Liver (tissue), 3 donors: ENCODE data around the gene MVP.

ENCODE experiments used
- CTCF ChIP-seq: fragments of 150-350 bp; IDR thresholded peaks from 2 replicates; pipeline ENCODE4 v1.5.1; 2017; ENCODE audit warnings: improper control_type of control experiment, low read depth, low read length; ENCODE audit not compliant: missing input control
- EGR1 ChIP-seq, 2 donors: IDR thresholded peaks; 2 replicates each; pipeline ENCODE4 v1.6.1; 2016 to 2018; ENCODE audit warnings: antibody characterized with exemption in 2 of 2, low read depth in 2 of 2
- FOXA1 ChIP-seq: IDR thresholded peaks from 2 replicates; pipeline ENCODE4 v1.6.1; 2016; ENCODE audit warnings: antibody characterized with exemption
- JUND ChIP-seq, 2 donors: IDR thresholded peaks; 2 replicates each; pipeline ENCODE4 v1.6.1; 2016; ENCODE audit warnings: antibody characterized with exemption in 2 of 2
- MAX ChIP-seq: IDR thresholded peaks from 2 replicates; pipeline ENCODE4 v1.6.1; 2016; ENCODE audit warnings: antibody characterized with exemption
- RAD21 ChIP-seq, 2 donors: IDR thresholded peaks; 2 replicates each; pipeline ENCODE4 v1.6.1; 2016; ENCODE audit warnings: antibody characterized with exemption in 2 of 2, mild to moderate bottlenecking in 2 of 2
- REST ChIP-seq: IDR thresholded peaks from 2 replicates; pipeline ENCODE4 v1.6.1; 2016; ENCODE audit warnings: antibody characterized with exemption, mild to moderate bottlenecking
- RXRA ChIP-seq, 2 donors: IDR thresholded peaks; 2 replicates each; pipeline ENCODE4 v1.6.1; 2017 to 2018; ENCODE audit warnings: antibody characterized with exemption in 2 of 2, mild to moderate bottlenecking in 1 of 2
- TAF1 ChIP-seq: conservative IDR thresholded peaks from 2 replicates; pipeline ENCODE4 v1.6.1; 2016; ENCODE audit warnings: antibody characterized with exemption, mild to moderate bottlenecking
- YY1 ChIP-seq: IDR thresholded peaks from 2 replicates; pipeline ENCODE4 v1.6.1; 2016; ENCODE audit warnings: antibody characterized with exemption, mild to moderate bottlenecking
- donor health status: healthy.
- donor health status: healthy.

- TF ChIP-seq CTCF, result no peak
- no peak for TF ChIP-seq YY1
- no peak for TF ChIP-seq TAF1
- no peak for TF ChIP-seq REST
- TF ChIP-seq RXRA (IDR thresholded peaks at IDR 0.05), result no peak
- no peak for TF ChIP-seq MAX
- no peak for TF ChIP-seq FOXA1
- no peak for TF ChIP-seq EGR1 (IDR thresholded peaks at IDR 0.05; ENCODE audit: low read depth in 2 of 2)
- no peak for TF ChIP-seq RAD21 (IDR thresholded peaks at IDR 0.05)
- TF ChIP-seq JUND (IDR thresholded peaks at IDR 0.05), result no peak
Measured at GRCh38 chr16:29893553-29893952, 73.3 kb downstream of the MVP start.
